ENCODE results near the gene FAR2. TPM values are rescaled to one million over a fixed set of nuclear protein-coding genes. Genes with fewer than 3 reads are reported as not detected.

FAR2 gene
- total and polyA plus RNA-seq, 2 experiments from 2014 or later: 18.7 to 22.6 TPM

GRCh38 chr12:29228474-29229157, 79.5 kb downstream of the FAR2 start:
- no peaks in the 10 kb centered on the region for H3K27me3 Mint-ChIP-seq (ENCODE audit: insufficient read depth, low read depth, poor library complexity)
- H3K36me3 Mint-ChIP-seq (ENCODE audit: low read depth): no peaks in the 10 kb centered on the region
- Histone ChIP-seq H3F3A (replicated peaks; ENCODE audit: low read depth) (no peaks in the 10 kb centered on the region), H3K4me1 (ENCODE audit: insufficient read depth) (peaks cover 48% of the 10 kb centered on the region), H3K27me3 (ENCODE audit: insufficient read depth) (no peaks in the 10 kb centered on the region), H3K4me3 (peak overlapping the region; percentile 18), H4K20me1 (replicated peaks; ENCODE audit: insufficient read depth) (no peaks in the 10 kb centered on the region), H2AFZ (no peak overlapping the region), H3K4me2 (peak overlapping the region; percentile 1), H3K79me2 (replicated peaks; ENCODE audit: insufficient read depth) (no peaks in the 10 kb centered on the region), H3K9me2 (ENCODE audit: insufficient read depth) (0 out of 2 replicates have a peak, but pooled peaks cover 3% of the 10 kb centered on the region), H3K27ac (ENCODE audit: low read depth) (peak overlapping the region; percentile 94), H3K36me3 (ENCODE audit: insufficient read depth) (no peaks in the 10 kb centered on the region)
- peak overlapping the region; percentile 25; the same call in 2 of the 3 replicates for H3K4me3 Mint-ChIP-seq
- H3K27ac Mint-ChIP-seq: peak overlapping the region; percentile 96
- DNase-seq (ENCODE audit: low spot score) (peak; percentile 52), ATAC-seq (peak; percentile 88)
- no peaks in the 10 kb centered on the region; the same call in 2 of the 3 replicates for H3K9me3 Mint-ChIP-seq
- peaks cover 40% of the 10 kb centered on the region for H3K4me1 Mint-ChIP-seq
- TF ChIP-seq, protein P1, sequence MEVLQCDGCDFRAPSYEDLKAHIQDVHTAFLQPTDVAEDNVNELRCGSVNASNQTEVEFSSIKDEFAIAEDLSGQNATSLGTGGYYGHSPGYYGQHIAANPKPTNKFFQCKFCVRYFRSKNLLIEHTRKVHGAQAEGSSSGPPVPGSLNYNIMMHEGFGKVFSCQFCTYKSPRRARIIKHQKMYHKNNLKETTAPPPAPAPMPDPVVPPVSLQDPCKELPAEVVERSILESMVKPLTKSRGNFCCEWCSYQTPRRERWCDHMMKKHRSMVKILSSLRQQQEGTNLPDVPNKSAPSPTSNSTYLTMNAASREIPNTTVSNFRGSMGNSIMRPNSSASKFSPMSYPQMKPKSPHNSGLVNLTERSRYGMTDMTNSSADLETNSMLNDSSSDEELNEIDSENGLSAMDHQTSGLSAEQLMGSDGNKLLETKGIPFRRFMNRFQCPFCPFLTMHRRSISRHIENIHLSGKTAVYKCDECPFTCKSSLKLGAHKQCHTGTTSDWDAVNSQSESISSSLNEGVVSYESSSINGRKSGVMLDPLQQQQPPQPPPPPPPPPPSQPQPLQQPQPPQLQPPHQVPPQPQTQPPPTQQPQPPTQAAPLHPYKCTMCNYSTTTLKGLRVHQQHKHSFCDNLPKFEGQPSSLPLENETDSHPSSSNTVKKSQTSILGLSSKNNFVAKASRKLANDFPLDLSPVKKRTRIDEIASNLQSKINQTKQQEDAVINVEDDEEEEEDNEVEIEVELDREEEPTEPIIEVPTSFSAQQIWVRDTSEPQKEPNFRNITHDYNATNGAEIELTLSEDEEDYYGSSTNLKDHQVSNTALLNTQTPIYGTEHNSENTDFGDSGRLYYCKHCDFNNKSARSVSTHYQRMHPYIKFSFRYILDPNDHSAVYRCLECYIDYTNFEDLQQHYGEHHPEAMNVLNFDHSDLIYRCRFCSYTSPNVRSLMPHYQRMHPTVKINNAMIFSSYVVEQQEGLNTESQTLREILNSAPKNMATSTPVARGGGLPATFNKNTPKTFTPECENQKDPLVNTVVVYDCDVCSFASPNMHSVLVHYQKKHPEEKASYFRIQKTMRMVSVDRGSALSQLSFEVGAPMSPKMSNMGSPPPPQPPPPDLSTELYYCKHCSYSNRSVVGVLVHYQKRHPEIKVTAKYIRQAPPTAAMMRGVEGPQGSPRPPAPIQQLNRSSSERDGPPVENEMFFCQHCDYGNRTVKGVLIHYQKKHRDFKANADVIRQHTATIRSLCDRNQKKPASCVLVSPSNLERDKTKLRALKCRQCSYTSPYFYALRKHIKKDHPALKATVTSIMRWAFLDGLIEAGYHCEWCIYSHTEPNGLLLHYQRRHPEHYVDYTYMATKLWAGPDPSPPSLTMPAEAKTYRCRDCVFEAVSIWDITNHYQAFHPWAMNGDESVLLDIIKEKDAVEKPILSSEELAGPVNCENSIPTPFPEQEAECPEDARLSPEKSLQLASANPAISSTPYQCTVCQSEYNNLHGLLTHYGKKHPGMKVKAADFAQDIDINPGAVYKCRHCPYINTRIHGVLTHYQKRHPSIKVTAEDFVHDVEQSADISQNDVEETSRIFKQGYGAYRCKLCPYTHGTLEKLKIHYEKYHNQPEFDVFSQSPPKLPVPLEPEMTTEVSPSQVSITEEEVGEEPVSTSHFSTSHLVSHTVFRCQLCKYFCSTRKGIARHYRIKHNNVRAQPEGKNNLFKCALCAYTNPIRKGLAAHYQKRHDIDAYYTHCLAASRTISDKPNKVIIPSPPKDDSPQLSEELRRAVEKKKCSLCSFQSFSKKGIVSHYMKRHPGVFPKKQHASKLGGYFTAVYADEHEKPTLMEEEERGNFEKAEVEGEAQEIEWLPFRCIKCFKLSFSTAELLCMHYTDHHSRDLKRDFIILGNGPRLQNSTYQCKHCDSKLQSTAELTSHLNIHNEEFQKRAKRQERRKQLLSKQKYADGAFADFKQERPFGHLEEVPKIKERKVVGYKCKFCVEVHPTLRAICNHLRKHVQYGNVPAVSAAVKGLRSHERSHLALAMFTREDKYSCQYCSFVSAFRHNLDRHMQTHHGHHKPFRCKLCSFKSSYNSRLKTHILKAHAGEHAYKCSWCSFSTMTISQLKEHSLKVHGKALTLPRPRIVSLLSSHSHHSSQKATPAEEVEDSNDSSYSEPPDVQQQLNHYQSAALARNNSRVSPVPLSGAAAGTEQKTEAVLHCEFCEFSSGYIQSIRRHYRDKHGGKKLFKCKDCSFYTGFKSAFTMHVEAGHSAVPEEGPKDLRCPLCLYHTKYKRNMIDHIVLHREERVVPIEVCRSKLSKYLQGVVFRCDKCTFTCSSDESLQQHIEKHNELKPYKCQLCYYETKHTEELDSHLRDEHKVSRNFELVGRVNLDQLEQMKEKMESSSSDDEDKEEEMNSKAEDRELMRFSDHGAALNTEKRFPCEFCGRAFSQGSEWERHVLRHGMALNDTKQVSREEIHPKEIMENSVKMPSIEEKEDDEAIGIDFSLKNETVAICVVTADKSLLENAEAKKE (CRISPR knock-in tag; IDR thresholded peaks at IDR 0.05): peak; percentile 59; the same call in 1 of the 2 replicates
- TF ChIP-seq NANOG (IDR thresholded peaks at IDR 0.05; ENCODE audit: borderline replicate concordance): peak; percentile 79
- no peak for TF ChIP-seq EZH2phosphoT487 (IDR thresholded peaks at IDR 0.05; ENCODE audit: unreplicated experiment)

GRCh38 chr12:29229158-29229505, 80.1 kb downstream of the FAR2 start:
- H3K27me3 ChIP-seq (ENCODE audit: insufficient read depth): no peaks in the 10 kb centered on the region
- H3K4me2 ChIP-seq: peak overlapping the region; percentile 1
- no peaks in the 10 kb centered on the region for H3F3A ChIP-seq (replicated peaks; ENCODE audit: low read depth)
- H3K36me3 ChIP-seq (ENCODE audit: insufficient read depth): no peaks in the 10 kb centered on the region
- H4K20me1 ChIP-seq (replicated peaks; ENCODE audit: insufficient read depth): no peaks in the 10 kb centered on the region
- Mint-ChIP-seq H3K4me1 (peaks cover 35% of the 10 kb centered on the region), H3K4me3 (no peak overlapping the region), H3K9me3 (no peaks in the 10 kb centered on the region; the same call in 2 of the 3 replicates), H3K27ac (peak overlapping the region; percentile 96; the same call in 1 of the 2 replicates), H3K36me3 (ENCODE audit: low read depth) (no peaks in the 10 kb centered on the region), H3K27me3 (ENCODE audit: insufficient read depth, low read depth, poor library complexity) (no peaks in the 10 kb centered on the region)
- no peak overlapping the region for H2AFZ ChIP-seq
- peak overlapping the region; percentile 94 for H3K27ac ChIP-seq (ENCODE audit: low read depth)
- peaks cover 48% of the 10 kb centered on the region for H3K4me1 ChIP-seq (ENCODE audit: insufficient read depth)
- 0 out of 2 replicates have a peak, but pooled peaks cover 6% of the 10 kb centered on the region for H3K9me2 ChIP-seq (ENCODE audit: insufficient read depth)
- ATAC-seq (peak; percentile 66), DNase-seq (ENCODE audit: low spot score) (peak; percentile 18)
- H3K79me2 ChIP-seq (replicated peaks; ENCODE audit: insufficient read depth): no peaks in the 10 kb centered on the region
- peak overlapping the region; percentile 18; the same call in 1 of the 2 replicates for H3K4me3 ChIP-seq
- TF ChIP-seq CREB1 (CRISPR knock-in tag; IDR thresholded peaks at IDR 0.05; ENCODE audit: low read depth): no peak
- no peak for TF ChIP-seq ZNF114 (CRISPR knock-in tag; IDR thresholded peaks at IDR 0.05)
- no peak for TF ChIP-seq EZH2 (IDR thresholded peaks at IDR 0.05; ENCODE audit: low read depth, unreplicated experiment)
- TF ChIP-seq REST (IDR thresholded peaks at IDR 0.05; ENCODE audit: unreplicated experiment): no peak

Measured in GM23338 (cell line).